ENCODE data around the gene CARD11.

Gene CARD11

GRCh38 chr7:2913760-2914387 lies 129.8 kb downstream of the CARD11 start:
- TF ChIP-seq CTCF (IDR thresholded peaks at IDR 0.05; ENCODE audit: control insufficient read depth, extremely low read depth, insufficient read depth) = no peak
- H3K4me3 ChIP-seq (ENCODE audit: low read depth, low read length) = no peak overlapping the region
- no peak for DNase-seq (ENCODE audit: low read depth)

- no peak for TF ChIP-seq CTCF (IDR thresholded peaks at IDR 0.05; ENCODE audit: control insufficient read depth, extremely low read depth, insufficient read depth)
- H3K4me3 ChIP-seq (ENCODE audit: low read depth, low read length) = no peak overlapping the region
- no peak for DNase-seq (ENCODE audit: low read depth)
Observed at GRCh38 chr7:2912684-2913439, 130.8 kb downstream of the CARD11 start.

GRCh38 chr7:2911466-2911865 lies 132.2 kb downstream of the CARD11 start:
- DNase-seq (ENCODE audit: low read depth) = no peak
- no peak overlapping the region for H3K4me3 ChIP-seq (ENCODE audit: low read depth, low read length)
- TF ChIP-seq CTCF (IDR thresholded peaks at IDR 0.05; ENCODE audit: control insufficient read depth, extremely low read depth, insufficient read depth) = no peak

- no peak for TF ChIP-seq CTCF (IDR thresholded peaks at IDR 0.05; ENCODE audit: control insufficient read depth, extremely low read depth, insufficient read depth)
- no peak overlapping the region for H3K4me3 ChIP-seq (ENCODE audit: low read depth, low read length)
- DNase-seq (ENCODE audit: low read depth) = no peak
Observed at GRCh38 chr7:2909471-2910039, 134.1 kb downstream of the CARD11 start.

GRCh38 chr7:2909043-2909442 lies 134.6 kb downstream of the CARD11 start:
- no peak for DNase-seq (ENCODE audit: low read depth)
- no peak for TF ChIP-seq CTCF (IDR thresholded peaks at IDR 0.05; ENCODE audit: control insufficient read depth, extremely low read depth, insufficient read depth)
- H3K4me3 ChIP-seq (ENCODE audit: low read depth, low read length) = no peak overlapping the region

- DNase-seq (ENCODE audit: low read depth) = no peak
- TF ChIP-seq CTCF (IDR thresholded peaks at IDR 0.05; ENCODE audit: control insufficient read depth, extremely low read depth, insufficient read depth) = no peak
- H3K4me3 ChIP-seq (ENCODE audit: low read depth, low read length) = no peak overlapping the region
Observed at GRCh38 chr7:2908103-2908683, 135.5 kb downstream of the CARD11 start.

Data from LNCaP clone FGC (cell line).